ENCODE measurements around the gene TRMT2B. TPM values are rescaled to one million over a fixed set of nuclear protein-coding genes. Genes with fewer than 3 reads are reported as not detected.

Gene TRMT2B
- total and polyA plus RNA-seq, 4 donors = 3.3 to 11.2 (median 7.0) TPM

- DNase-seq (ENCODE audit: low spot score) = no peak
- no peaks in the 10 kb centered on the region for H3K27me3 ChIP-seq (ENCODE audit: control insufficient read depth in 4 of 4, insufficient read depth in 4 of 4, low read length in 3 of 4)
- H3K9ac ChIP-seq (ENCODE audit: low read depth in 1 of 2, low read length in 2 of 2) = no peak overlapping the region
- WGBS = 83% methylated on average over 1 of the region's 1 CpG
- no peak overlapping the region for H3K27ac ChIP-seq (ENCODE audit: low read depth in 1 of 2, low read length in 2 of 2)
- H3K9me3 ChIP-seq (ENCODE audit: control insufficient read depth in 4 of 4, low read length in 3 of 4) = peaks cover 0 to 5% (median 2%) of the 10 kb centered on the region in 4 donors
- TF ChIP-seq SP1 (IDR thresholded peaks at IDR 0.05) = no peak
- H3K36me3 ChIP-seq (ENCODE audit: control insufficient read depth in 4 of 4, insufficient read depth in 3 of 4, low read depth in 1 of 4, low read length in 3 of 4) = no peaks in the 10 kb centered on the region
- H3K4me1 ChIP-seq (ENCODE audit: control insufficient read depth in 4 of 4, insufficient read depth in 4 of 4, low read length in 3 of 4) = no peaks in the 10 kb centered on the region
- H3K4me3 ChIP-seq (ENCODE audit: low read depth in 1 of 3, low read length in 3 of 3) = no peak overlapping the region
These were observed 82.0 kb downstream of the TRMT2B start for GRCh38 chrX:100969936-100970335.

GRCh38 chrX:100969408-100969807, 82.5 kb downstream of the TRMT2B start, which contains the start of gene ARL13A:
Gene ARL13A, plus strand, starts transcription at chrX:100969708. Its CDS starts 3,982 bp downstream, at chrX:100973690.
- no peak within 1 kb of the TSS for H3K4me3 ChIP-seq (ENCODE audit: low read depth in 1 of 3, low read length in 3 of 3)
- H3K27me3 ChIP-seq (ENCODE audit: control insufficient read depth in 4 of 4, insufficient read depth in 4 of 4, low read length in 3 of 4) = no peaks in the 10 kb centered on the region
- no peaks in the 10 kb centered on the region for H3K4me1 ChIP-seq (ENCODE audit: control insufficient read depth in 4 of 4, insufficient read depth in 4 of 4, low read length in 3 of 4)
- H3K27ac ChIP-seq (ENCODE audit: low read depth in 1 of 2, low read length in 2 of 2) = no peak within 1 kb of the TSS
- DNase-seq (ENCODE audit: low spot score) = no peak
- peaks cover 0 to 5% (median 2%) of the 10 kb centered on the region in 4 donors for H3K9me3 ChIP-seq (ENCODE audit: control insufficient read depth in 4 of 4, low read length in 3 of 4)
- no peak within 1 kb of the TSS for H3K9ac ChIP-seq (ENCODE audit: low read depth in 1 of 2, low read length in 2 of 2)
- no peak for TF ChIP-seq RXRA (IDR thresholded peaks at IDR 0.05)
- TF ChIP-seq RAD21 (IDR thresholded peaks at IDR 0.05) = no peak
- TF ChIP-seq TAF1 (conservative IDR thresholded peaks at IDR 0.05) = no peak
- TF ChIP-seq NR2F2 (IDR thresholded peaks at IDR 0.05) = no peak
- TF ChIP-seq ZBTB33 (IDR thresholded peaks at IDR 0.05) = no peak
- TF ChIP-seq JUND (IDR thresholded peaks at IDR 0.05) = no peak
- TF ChIP-seq EGR1 (IDR thresholded peaks at IDR 0.05; ENCODE audit: low read depth in 2 of 2) = no peak
- TF ChIP-seq HNF4G (IDR thresholded peaks at IDR 0.05) = no peak
- no peak for TF ChIP-seq ATF3 (IDR thresholded peaks at IDR 0.05)
- no peak for TF ChIP-seq FOXA1 (IDR thresholded peaks at IDR 0.05)
- TF ChIP-seq FOXA2 (IDR thresholded peaks at IDR 0.05) = no peak
- TF ChIP-seq REST (IDR thresholded peaks at IDR 0.05) = no peak
- no peak for TF ChIP-seq YY1 (IDR thresholded peaks at IDR 0.05)
- no peak for TF ChIP-seq GABPA (IDR thresholded peaks at IDR 0.05 in 1 of 2, conservative IDR thresholded peaks at IDR 0.05 in 1 of 2)
- TF ChIP-seq SP1 (IDR thresholded peaks at IDR 0.05) = no peak
- TF ChIP-seq CTCF (IDR thresholded peaks at IDR 0.05; ENCODE audit: low read depth, low read length, missing input control) = no peak
- TF ChIP-seq MAX (IDR thresholded peaks at IDR 0.05) = no peak
- no peak for TF ChIP-seq HNF4A (conservative IDR thresholded peaks at IDR 0.05)
- H3K36me3 ChIP-seq (ENCODE audit: control insufficient read depth in 4 of 4, insufficient read depth in 3 of 4, low read depth in 1 of 4, low read length in 3 of 4) = no peaks in the 10 kb centered on the region
- 97% methylated on average over 2 of the region's 2 CpGs for WGBS
